Astrocyte (in vitro differentiated cells and primary cell): Measurements from ENCODE around the gene ELP6. TPM values are rescaled to one million over a fixed set of nuclear protein-coding genes. Genes with fewer than 3 reads are reported as not detected.
"Not testable (repeated sequence)": the region's sequence is repeated elsewhere in the genome, so short reads cannot be mapped to it uniquely, and the experiment has no call there.

Experiments used
- DNase-seq: peaks from one replicate; pipeline ENCODE4 v3.0.0-alpha.2; 2010; ENCODE audit warnings: low read depth
- FAIRE-seq: peaks from 2 replicates; lab custom pipeline; 2011; peaks lifted over from hg19 to GRCh38; lab: Jason Lieb, UNC
- H2AFZ ChIP-seq: 2 replicates; pipeline ENCODE4 v1.6.0; 2012; ENCODE audit warnings: low read depth, low read length, inconsistent platforms
- H3K27ac ChIP-seq: 2 replicates; pipeline ENCODE4 v1.5.1; 2011; ENCODE audit warnings: low read depth, low read length, inconsistent platforms
- H3K27me3 ChIP-seq: 2 replicates; pipeline ENCODE4 v1.6.0; 2011; ENCODE audit warnings: low read length, inconsistent platforms; ENCODE audit not compliant: insufficient read depth
- H3K36me3 ChIP-seq: 2 replicates; pipeline ENCODE4 v1.5.1; 2011; ENCODE audit warnings: low read length, inconsistent platforms; ENCODE audit not compliant: insufficient read depth
- H3K4me1 ChIP-seq: 2 replicates; pipeline ENCODE4 v1.5.1; 2011; ENCODE audit warnings: low read length, inconsistent platforms; ENCODE audit not compliant: insufficient read depth
- H3K4me2 ChIP-seq: 2 replicates; pipeline ENCODE4 v1.6.0; 2012; ENCODE audit warnings: low read length, inconsistent platforms
- H3K4me3 ChIP-seq: 2 replicates; pipeline ENCODE4 v1.5.1; 2011; ENCODE audit warnings: low read depth, mild to moderate bottlenecking, low read length, inconsistent platforms; ENCODE audit not compliant: insufficient read depth
- H3K79me2 ChIP-seq: 2 replicates; pipeline ENCODE4 v1.6.0; 2012; ENCODE audit warnings: mild to moderate bottlenecking, low read length, inconsistent platforms; ENCODE audit not compliant: insufficient read depth
- H3K9ac ChIP-seq: 2 replicates; pipeline ENCODE4 v1.6.0; 2012; ENCODE audit warnings: mild to moderate bottlenecking, low read length, inconsistent platforms
- H3K9me3 ChIP-seq: 2 replicates; pipeline ENCODE4 v1.5.1; 2012; ENCODE audit warnings: low read depth, mild to moderate bottlenecking, low read length, inconsistent platforms; ENCODE audit not compliant: insufficient read depth
- H4K20me1 ChIP-seq: 2 replicates; pipeline ENCODE4 v1.6.0; 2012; ENCODE audit warnings: low read length, inconsistent platforms; ENCODE audit not compliant: insufficient read depth
- H3K27ac Mint-ChIP-seq: one replicate; pipeline ENCODE4 v1.8.0; 2021; ENCODE audit warnings: mild to moderate bottlenecking, mixed read lengths; ENCODE audit not compliant: unreplicated experiment
- H3K27me3 Mint-ChIP-seq: one replicate; pipeline ENCODE4 v1.8.0; 2021; ENCODE audit warnings: low read depth, mixed read lengths; ENCODE audit not compliant: unreplicated experiment
- H3K36me3 Mint-ChIP-seq: one replicate; pipeline ENCODE4 v1.8.0; 2021; ENCODE audit warnings: low read depth, mixed read lengths; ENCODE audit not compliant: unreplicated experiment
- H3K4me1 Mint-ChIP-seq: one replicate; pipeline ENCODE4 v1.8.0; 2021; ENCODE audit warnings: low read depth, mixed read lengths; ENCODE audit not compliant: unreplicated experiment
- H3K4me3 Mint-ChIP-seq: one replicate; pipeline ENCODE4 v1.8.0; 2021; ENCODE audit warnings: mild to moderate bottlenecking, moderate library complexity, mixed read lengths; ENCODE audit not compliant: unreplicated experiment
- H3K9me3 Mint-ChIP-seq: one replicate; pipeline ENCODE4 v1.8.0; 2021; ENCODE audit warnings: mild to moderate bottlenecking, mixed read lengths; ENCODE audit not compliant: unreplicated experiment
- CTCF ChIP-seq: IDR thresholded peaks from 2 replicates; pipeline ENCODE4 v1.5.1; 2011; ENCODE audit warnings: low read depth, mild to moderate bottlenecking, inconsistent platforms, low read length, moderate library complexity; ENCODE audit not compliant: insufficient read depth
- EZH2 ChIP-seq: IDR thresholded peaks from 2 replicates; pipeline ENCODE4 v1.6.1; 2012; ENCODE audit warnings: mild to moderate bottlenecking, low read length, inconsistent platforms; ENCODE audit not compliant: insufficient read depth
- total RNA-seq: library from RNA; stranded (reverse); gene quantifications from 2 replicates; pipeline ENCODE4 v1.2.1, GENCODE V29; 2021

ELP6 gene
- total RNA-seq, 1 donor from 2014 or later = 27.6 TPM

- Mint-ChIP-seq H3K9me3 (no peaks in the 10 kb centered on the region), H3K4me1 (peaks cover 8% of the 10 kb centered on the region), H3K27me3 (peaks cover 2% of the 10 kb centered on the region), H3K4me3 (peak overlapping the region; percentile 75), H3K36me3 (peaks cover 4% of the 10 kb centered on the region), H3K27ac (no peak overlapping the region)
- H3K27me3 ChIP-seq = no peaks in the 10 kb centered on the region
- DNase-seq = no peak
- no peaks in the 10 kb centered on the region for H3K9me3 ChIP-seq
- no peak overlapping the region for H2AFZ ChIP-seq
- H4K20me1 ChIP-seq = no peaks in the 10 kb centered on the region
- H3K27ac ChIP-seq = no peak overlapping the region
- H3K4me3 ChIP-seq = no peak overlapping the region
- H3K36me3 ChIP-seq = peaks cover 9% of the 10 kb centered on the region
- FAIRE-seq = no peak
- peaks cover 31% of the 10 kb centered on the region for H3K79me2 ChIP-seq
- TF ChIP-seq EZH2 = no peak
- H3K9ac ChIP-seq = no peak overlapping the region
- peaks cover 7% of the 10 kb centered on the region for H3K4me1 ChIP-seq
- H3K4me2 ChIP-seq = no peak overlapping the region
Observed at GRCh38 chr3:47515100-47515499, 1.6 kb upstream of the ELP6 start.

GRCh38 chr3:47512416-47513124, 942 bp downstream of the ELP6 start:
- no peak for FAIRE-seq
- TF ChIP-seq CTCF (no peak), EZH2 (no peak)
- Histone ChIP-seq H3K4me2 (peak overlapping the region; percentile 88), H3K4me3 (peak overlapping the region; percentile 85), H3K9ac (peak overlapping the region; percentile 91), H3K79me2 (peaks cover 39% of the 10 kb centered on the region), H4K20me1 (peaks cover 4% of the 10 kb centered on the region), H3K4me1 (peaks cover 7% of the 10 kb centered on the region), H3K27ac (peak overlapping the region; percentile 96), H2AFZ (peak overlapping the region; percentile 97), H3K27me3 (no peaks in the 10 kb centered on the region), H3K9me3 (no peaks in the 10 kb centered on the region), H3K36me3 (peaks cover 15% of the 10 kb centered on the region)
- H3K27ac Mint-ChIP-seq = peak overlapping the region; percentile 92
- peak overlapping the region; percentile 98 for H3K4me3 Mint-ChIP-seq
- peaks cover 4% of the 10 kb centered on the region for H3K36me3 Mint-ChIP-seq
- peaks cover 2% of the 10 kb centered on the region for H3K27me3 Mint-ChIP-seq
- DNase-seq = no peak
- no peaks in the 10 kb centered on the region for H3K9me3 Mint-ChIP-seq
- peaks cover 8% of the 10 kb centered on the region for H3K4me1 Mint-ChIP-seq

- H3K79me2 ChIP-seq, H3K27ac Mint-ChIP-seq, H3K9ac ChIP-seq, H3K4me1 Mint-ChIP-seq, H3K4me3 Mint-ChIP-seq, H2AFZ ChIP-seq, H4K20me1 ChIP-seq, DNase-seq, H3K36me3 Mint-ChIP-seq, H3K4me3 ChIP-seq, H3K27ac ChIP-seq, FAIRE-seq, H3K9me3 Mint-ChIP-seq, H3K27me3 ChIP-seq, H3K27me3 Mint-ChIP-seq, H3K4me1 ChIP-seq, H3K4me2 ChIP-seq, H3K9me3 ChIP-seq: not testable (repeated sequence)
- peaks cover 28% of the 10 kb centered on the region for H3K36me3 ChIP-seq
Observed at GRCh38 chr3:47505267-47505666, 8.2 kb downstream of the ELP6 start.
